HCT116 (cell line): ENCODE results near the gene CCDC87. TPM values are rescaled to one million over a fixed set of nuclear protein-coding genes. Genes with fewer than 3 reads are reported as not detected.
"Not testable (repeated sequence)": the region's sequence is repeated elsewhere in the genome, so short reads cannot be mapped to it uniquely, and the experiment has no call there.

Experiments
- ATAC-seq: fragments of 200-7000 bp; cut with Tn5 transposase; 2 replicates; pipeline ENCODE4 v1.9.1; 2020; ENCODE audit warnings: mild to moderate bottlenecking, moderate library complexity
- BruUV-seq: library from RNA; stranded (reverse); fragments of 400-500 nt; replicated peaks from 2 replicates; lab custom pipeline; 2021; lab: Mats Ljungman, UMichigan
- CTCF ChIA-PET: fragments of 300-600 bp; sonication (Branson Sonifier 250); formaldehyde crosslinking; loops from one replicate; lab custom pipeline; 2021; ENCODE audit warnings: antibody characterized with exemption; lab: Charles Lee
- POLR2A ChIA-PET: fragments of 300-600, 350-600 bp; sonication (Branson Sonifier 250); formaldehyde crosslinking; loops from one replicate; lab custom pipeline; 2021; ENCODE audit warnings: antibody characterized with exemption; lab: Charles Lee
- RAD21 ChIA-PET, 2 experiments: fragments of 300-600 bp; sonication (Branson Sonifier 250); formaldehyde crosslinking; loops; one replicate each; lab custom pipeline; 2023; ENCODE audit warnings: low total read pairs in 2 of 2; ENCODE audit not compliant: uncharacterized antibody in 2 of 2, unreplicated experiment in 2 of 2, low non-redundant PET in 1 of 2; lab: Charles Lee
- DNase-seq: peaks from one replicate; pipeline ENCODE4 v3.0.0-alpha.2; 2010; ENCODE audit warnings: low read depth, low spot score
- H2AFZ ChIP-seq: fragments of 200-600 bp; shearing (Covaris generic), sonication (generic); 2 replicates; pipeline ENCODE4 v1.6.1; 2017; ENCODE audit warnings: low read depth, mixed run types, mixed read lengths, antibody characterized with exemption, low read length; ENCODE audit not compliant: poor library complexity, severe bottlenecking
- H3K27ac ChIP-seq: 2 replicates; pipeline ENCODE4 v1.5.1; 2012; ENCODE audit warnings: low read depth, low read length
- H3K27me3 ChIP-seq: fragments of 200-600 bp; sonication (generic); 2 replicates; pipeline ENCODE4 v1.6.1; 2016; ENCODE audit warnings: mixed run types, low read length, mixed read lengths; ENCODE audit not compliant: insufficient read depth
- H3K36me3 ChIP-seq, 2 experiments: fragments of 200-500 bp in 1 of 2; fragments of 200-600 bp in 1 of 2; sonication (Bioruptor generic) in 1 of 2; sonication (generic) in 1 of 2; 2 replicates each; pipeline versions ENCODE4 v1.5.1 to v1.6.1; 2014 to 2016; ENCODE audit warnings: low read length in 2 of 2, inconsistent platforms in 1 of 2, mixed read lengths in 1 of 2, mixed run types in 1 of 2; ENCODE audit not compliant: insufficient read depth in 2 of 2, control insufficient read depth in 1 of 2
- H3K4me1 ChIP-seq, 2 experiments: fragments of 200-600 bp in 1 of 2; sonication (generic) in 1 of 2; 2 replicates each; pipeline versions ENCODE4 v1.5.1 to v1.6.1; 2012 to 2017; ENCODE audit warnings: low read length in 2 of 2, inconsistent platforms in 1 of 2, mild to moderate bottlenecking in 1 of 2, mixed read lengths in 1 of 2, mixed run types in 1 of 2, moderate library complexity in 1 of 2; ENCODE audit not compliant: insufficient read depth in 2 of 2, control insufficient read depth in 1 of 2
- H3K4me2 ChIP-seq: fragments of 200-600 bp; sonication (generic); 2 replicates; pipeline ENCODE4 v1.6.1; 2017; ENCODE audit warnings: mixed run types, low read length, mixed read lengths
- H3K4me3 ChIP-seq, 2 experiments: fragments of 200-600 bp in 1 of 2; sonication (generic) in 1 of 2; replicated peaks in 1 of 2; 2 replicates each; pipeline ENCODE4 v1.5.1; 2011 to 2016; ENCODE audit warnings: low read length in 2 of 2, control low read depth in 1 of 2, low read depth in 1 of 2, mild to moderate bottlenecking in 1 of 2, mixed read lengths in 1 of 2, mixed run types in 1 of 2
- H3K79me2 ChIP-seq: fragments of 200-600 bp; sonication (generic); 2 replicates; pipeline ENCODE4 v1.6.1; 2017; ENCODE audit warnings: mild to moderate bottlenecking, mixed run types, low read length, moderate library complexity, mixed read lengths; ENCODE audit not compliant: insufficient read depth
- H3K9ac ChIP-seq: fragments of 200-600 bp; sonication (generic); 2 replicates; pipeline ENCODE4 v1.6.1; 2016; ENCODE audit warnings: low read length, mixed read lengths
- H3K9me2 ChIP-seq: fragments of 200-600 bp; sonication (generic), shearing (Covaris generic); 2 replicates; pipeline ENCODE4 v1.6.1; 2017; ENCODE audit warnings: mixed run types, mild to moderate bottlenecking, moderate library complexity; ENCODE audit not compliant: insufficient read depth
- H3K9me3 ChIP-seq, 2 experiments: fragments of 200-500 bp in 1 of 2; fragments of 200-600 bp in 1 of 2; sonication (Bioruptor generic) in 1 of 2; sonication (generic) in 1 of 2; 2 replicates each; pipeline ENCODE4 v1.6.1; 2014 to 2017; ENCODE audit warnings: low read length in 2 of 2, mixed read lengths in 2 of 2, inconsistent platforms in 1 of 2, low read depth in 1 of 2, mild to moderate bottlenecking in 1 of 2, mixed run types in 1 of 2, moderate library complexity in 1 of 2; ENCODE audit not compliant: control insufficient read depth in 1 of 2, insufficient read depth in 1 of 2
- H4K20me1 ChIP-seq: fragments of 200-600 bp; sonication (generic), shearing (Covaris generic); 2 replicates; pipeline ENCODE4 v1.6.1; 2017; ENCODE audit warnings: mixed run types, mild to moderate bottlenecking, moderate library complexity; ENCODE audit not compliant: insufficient read depth
- CBX3 ChIP-seq: IDR thresholded peaks from 2 replicates; pipeline ENCODE4 v1.6.1; 2012; ENCODE audit warnings: low read depth
- CEBPB ChIP-seq: IDR thresholded peaks from 2 replicates; pipeline ENCODE4 v1.6.1; 2012; ENCODE audit warnings: low read depth
- EZH2 ChIP-seq: fragments of 200-600 bp; sonication (generic); IDR thresholded peaks from 2 replicates; pipeline ENCODE4 v1.6.1; 2017; ENCODE audit warnings: antibody characterized with exemption, mixed run types
- FOSL1 ChIP-seq: IDR thresholded peaks from 2 replicates; pipeline ENCODE4 v1.6.1; 2012; ENCODE audit warnings: low read depth
- JUND ChIP-seq: IDR thresholded peaks from 2 replicates; pipeline ENCODE4 v1.6.1; 2012
- MAX ChIP-seq: IDR thresholded peaks from 2 replicates; pipeline ENCODE4 v1.6.1; 2012
- POLR2A ChIP-seq: IDR thresholded peaks from 2 replicates; pipeline ENCODE4 v1.7.0; 2011; ENCODE audit warnings: borderline replicate concordance; ENCODE audit not compliant: insufficient read depth, insufficient read length; ENCODE audit errors: extremely low read depth
- POLR2AphosphoS5 ChIP-seq: IDR thresholded peaks from 2 replicates; pipeline ENCODE4 v1.6.1; 2011; ENCODE audit warnings: mild to moderate bottlenecking, low read depth, low read length, moderate library complexity
- RAD21 ChIP-seq: IDR thresholded peaks from 2 replicates; pipeline ENCODE4 v1.6.1; 2012; ENCODE audit warnings: low read depth, mild to moderate bottlenecking
- REST ChIP-seq: IDR thresholded peaks from 2 replicates; pipeline ENCODE4 v1.6.1; 2012; ENCODE audit warnings: low read depth
- SIN3A ChIP-seq: IDR thresholded peaks from 2 replicates; pipeline ENCODE4 v1.6.1; 2012; ENCODE audit warnings: low read depth
- YY1 ChIP-seq: IDR thresholded peaks from 2 replicates; pipeline ENCODE4 v1.6.1; 2011; ENCODE audit warnings: low read length, low read depth, moderate library complexity, mild to moderate bottlenecking; ENCODE audit not compliant: insufficient replicate concordance; ENCODE audit errors: extremely low read depth
- ZFX ChIP-seq: fragments of 450-650 bp; IDR thresholded peaks from 2 replicates; pipeline ENCODE4 v1.6.1; 2017
- intact Hi-C: fragments of 100-400 bp; cut with micrococcal nuclease; formaldehyde crosslinking; loops from 2 replicates; pipeline ENCODE4 v1.10.0; 2022
- total RNA-seq: library from RNA; stranded (reverse); gene quantifications from one replicate; pipeline ENCODE4 v1.2.1, GENCODE V29; 2021; ENCODE audit not compliant: unreplicated experiment

CCDC87 gene
- total RNA-seq, 1 experiment from 2014 or later = 0.39 TPM

DNA sequence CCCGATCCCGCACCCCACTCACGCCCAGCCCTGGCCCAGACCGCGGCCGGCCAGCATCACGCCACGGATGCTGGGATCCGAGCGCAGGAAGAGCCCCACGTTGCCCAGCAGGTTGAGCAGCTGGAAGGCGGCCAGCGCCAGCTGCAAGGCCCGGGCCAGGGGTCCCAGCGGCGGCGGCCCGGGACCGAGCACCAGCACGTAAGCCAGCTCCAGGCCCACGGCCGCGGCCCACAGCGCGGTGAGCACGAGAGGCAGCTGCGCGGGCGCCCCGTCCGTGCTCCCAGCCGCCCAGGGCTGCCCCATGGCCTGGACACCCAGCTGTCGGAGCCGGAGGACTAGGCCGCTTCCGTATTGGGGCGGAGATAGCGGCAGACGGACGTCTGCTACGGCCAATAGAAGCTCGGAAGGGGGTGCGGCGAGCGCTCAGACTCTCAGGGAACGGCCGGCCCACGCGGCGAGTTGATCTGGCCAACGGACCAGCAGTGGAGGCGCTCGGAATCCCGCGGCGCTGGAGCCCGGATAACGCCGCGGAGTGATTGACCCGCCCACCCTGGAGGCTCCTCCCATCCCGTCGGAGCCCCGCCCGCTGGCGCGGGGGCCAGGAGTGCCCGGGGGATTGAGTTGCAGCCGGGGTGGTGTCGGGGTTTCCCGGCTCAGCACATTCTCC, 47.0 kb downstream of the CCDC87 start, which contains the start of gene ZDHHC24 (continued):
- TF ChIP-seq EZH2 (no peak), ZFX (peak; percentile 95)

- H3K4me3 ChIP-seq = peak overlapping the region; percentile 75 to 82
- H4K20me1 ChIP-seq, H3K9me2 ChIP-seq, CTCF ChIA-PET, intact Hi-C loops, H3K27ac ChIP-seq, DNase-seq, H3K27me3 ChIP-seq, ATAC-seq, H2AFZ ChIP-seq, H3K36me3 ChIP-seq, H3K9me3 ChIP-seq, H3K79me2 ChIP-seq: not testable (repeated sequence)
- RAD21 ChIA-PET = interaction anchor here (0.6 to 1.4 kb wide), 2 partner anchors 79 to 133 kb away, joined by 3 to 11 read pairs; partner anchors contain the start of genes PELI3 (in 1 of the 2) and RBM4B (in 1 of the 2)
- POLR2A ChIA-PET = interaction anchor here (1.2 to 1.6 kb wide), 2 partner anchors 93 to 133 kb away, joined by 5 to 10 read pairs; partner anchors contain the start of genes RBM4 and RBM4B
- H3K4me2 ChIP-seq = peak overlapping the region; percentile 96
- peak overlapping the region; percentile 86 for H3K9ac ChIP-seq
- peaks cover 0 to 12% of the 10 kb centered on the region in 2 experiments; a peak in 2 of 4 replicates for H3K4me1 ChIP-seq
- TSS peak; percentile 84 for BruUV-seq
Observed at GRCh38 chr11:66544952-66545351, 47.9 kb downstream of the CCDC87 start.

DNA sequence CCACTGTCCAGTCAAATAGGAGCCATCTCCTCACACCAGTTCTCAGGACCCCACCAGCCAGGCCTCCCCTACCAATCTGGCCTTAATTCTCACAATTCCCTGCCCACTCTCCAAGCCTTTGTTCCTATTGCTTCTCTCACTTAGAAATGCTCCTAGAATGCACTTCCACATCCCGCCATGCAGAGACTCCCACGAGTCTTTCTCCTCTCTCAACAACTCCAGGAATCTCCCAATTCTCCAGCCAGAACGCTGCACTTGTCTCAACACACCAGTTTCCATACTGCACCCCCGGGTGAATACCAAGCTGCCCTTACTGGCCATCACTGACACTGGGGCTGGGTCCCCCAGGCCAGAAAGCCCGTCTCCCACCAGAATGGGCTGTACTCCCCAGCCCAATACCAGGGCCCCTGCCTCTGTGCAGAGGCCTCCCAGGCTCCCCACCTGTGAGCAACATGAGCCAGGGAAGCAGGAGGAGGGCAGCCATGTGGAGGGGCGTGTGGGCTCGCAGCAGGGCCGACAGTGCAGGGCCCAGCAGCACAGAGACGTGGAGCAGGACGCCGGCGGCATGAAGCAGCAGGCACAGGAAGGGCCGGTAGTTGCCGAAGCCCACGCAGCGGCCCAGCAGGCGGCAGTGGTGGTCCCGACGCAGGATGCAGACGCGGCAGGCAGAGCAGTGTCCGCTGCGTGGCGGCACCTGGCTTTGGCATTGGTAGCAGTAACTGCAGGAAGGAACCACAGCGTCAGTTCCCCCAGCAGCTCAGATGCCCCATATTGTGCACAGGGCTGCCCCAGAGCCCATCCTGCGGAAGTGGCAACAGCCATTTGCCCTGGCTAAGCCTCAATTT, 49.4 kb downstream of the CCDC87 start:
- no TSS peak for BruUV-seq
- H3K4me1 ChIP-seq = peaks cover 0 to 12% of the 10 kb centered on the region in 2 experiments; a peak in 2 of 4 replicates
- no peaks in the 10 kb centered on the region for H3K36me3 ChIP-seq
- no peak overlapping the region for H2AFZ ChIP-seq
- H3K4me2 ChIP-seq = no peak overlapping the region
- no peaks in the 10 kb centered on the region for H3K79me2 ChIP-seq
- RAD21 ChIA-PET = no interaction called here
- POLR2A ChIA-PET = no interaction called here
- no peak overlapping the region for H3K4me3 ChIP-seq
- H3K27me3 ChIP-seq = no peaks in the 10 kb centered on the region
- intact Hi-C loops = no loop called here
- H3K9me2 ChIP-seq = no peaks in the 10 kb centered on the region
- no peak for ATAC-seq
- H3K9ac ChIP-seq = no peak overlapping the region
- H4K20me1 ChIP-seq = no peaks in the 10 kb centered on the region
- DNase-seq = no peak
- H3K27ac ChIP-seq = no peak overlapping the region
- H3K9me3 ChIP-seq = no peaks in the 10 kb centered on the region
- CTCF ChIA-PET = no interaction called here
- TF ChIP-seq CBX3 = no peak
- no peak for TF ChIP-seq SIN3A
- TF ChIP-seq CEBPB = no peak
- TF ChIP-seq MAX = no peak
- TF ChIP-seq FOSL1 = no peak
- no peak for TF ChIP-seq POLR2AphosphoS5
- no peak for TF ChIP-seq YY1
- no peak for TF ChIP-seq REST
- no peak for TF ChIP-seq POLR2A
- no peak for TF ChIP-seq RAD21
- TF ChIP-seq JUND = no peak
